Peyer's patch (tissue), 4 donors: Measurements from ENCODE around the gene TNIK.

ENCODE experiments used
- CTCF ChIP-seq, 6 experiments: fragments of 450-650 bp in 4 of 6; fragments of 200-600 bp in 2 of 6; sonication (generic) in 1 of 6; IDR thresholded peaks; one replicate each; pipeline ENCODE4 v1.5.1; 2017 to 2019; ENCODE audit warnings: antibody characterized with exemption in 6 of 6, mild to moderate bottlenecking in 3 of 6, moderate library complexity in 1 of 6
- POLR2A ChIP-seq, 2 donors: fragments of 450-650 bp; IDR thresholded peaks; one replicate each; pipeline ENCODE4 v1.5.1; 2017; ENCODE audit warnings: antibody characterized with exemption in 2 of 2, mild to moderate bottlenecking in 2 of 2, moderate library complexity in 2 of 2

GRCh38 chr3:171465763-171466162 lies 5.6 kb upstream of the TNIK start:
- TF ChIP-seq CTCF (IDR thresholded peaks at IDR 0.05) (no peak), POLR2A (IDR thresholded peaks at IDR 0.05) (no peak)
